ENCODE results near the gene TRPM5. TPM values are rescaled to one million over a fixed set of nuclear protein-coding genes. Genes with fewer than 3 reads are reported as not detected.

The TRPM5 gene
- total and polyA plus RNA-seq, 2 experiments from 2014 or later, result not detected

DNA sequence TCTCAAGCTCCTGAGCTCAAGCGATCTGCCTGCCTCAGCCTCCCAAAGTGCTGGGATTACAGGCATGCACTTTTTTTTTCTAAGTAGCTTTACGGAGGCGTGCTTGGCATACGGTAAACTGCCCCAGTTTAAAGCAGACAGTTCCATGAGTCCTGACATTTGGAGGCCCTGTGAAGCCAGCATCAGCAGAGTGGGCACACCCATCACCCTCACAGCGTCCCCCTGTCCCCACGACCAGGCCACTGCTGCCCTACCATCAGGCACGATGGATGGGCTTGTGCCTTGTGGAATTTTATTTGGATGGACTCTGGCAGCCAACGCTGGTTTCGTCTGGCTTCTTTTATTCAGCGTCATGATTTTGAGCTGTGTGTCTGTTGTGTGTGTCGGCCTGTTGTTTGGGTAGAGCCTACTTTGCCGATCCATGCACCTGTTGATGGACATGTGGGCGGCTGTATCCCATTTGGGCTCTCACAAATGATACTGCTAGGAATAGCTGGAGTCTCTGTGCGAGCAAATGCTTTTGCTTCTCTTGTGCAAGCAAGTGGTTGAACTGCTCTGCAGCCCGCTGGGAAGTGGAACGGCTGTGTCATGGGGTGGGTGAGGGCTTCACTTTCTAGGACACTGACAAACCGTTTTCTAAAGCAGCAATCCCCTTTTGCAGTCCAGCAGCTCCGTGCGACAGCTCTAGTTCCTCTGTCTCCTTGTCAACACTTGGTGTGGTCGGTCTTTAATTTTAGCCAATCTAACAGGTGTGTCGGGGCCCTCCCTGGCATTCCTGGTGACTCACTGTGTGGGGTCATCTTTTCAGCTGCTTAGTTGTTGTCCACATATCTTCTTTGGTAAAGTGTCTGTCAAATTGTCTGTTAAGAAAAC is 24.3 kb upstream of the TRPM5 start:
- H3K9me2 ChIP-seq (ENCODE audit: insufficient read depth), result no peaks in the 10 kb centered on the region
- DNase-seq (ENCODE audit: low spot score) (no peak), ATAC-seq (no peak)
- H2AFZ ChIP-seq, result no peak overlapping the region
- Mint-ChIP-seq H3K27me3 (ENCODE audit: insufficient read depth, low read depth, poor library complexity) (peaks cover 29% of the 10 kb centered on the region), H3K4me1 (no peaks in the 10 kb centered on the region), H3K27ac (no peak overlapping the region), H3K36me3 (ENCODE audit: low read depth) (no peaks in the 10 kb centered on the region), H3K9me3 (peaks cover 2% of the 10 kb centered on the region; the same call in 1 of the 3 replicates), H3K4me3 (no peak overlapping the region)
- H3K4me3 ChIP-seq, result no peak overlapping the region
- H3F3A ChIP-seq (replicated peaks; ENCODE audit: low read depth), result no peaks in the 10 kb centered on the region
- TF ChIP-seq EZH2 (IDR thresholded peaks at IDR 0.05; ENCODE audit: low read depth, unreplicated experiment), result no peak
- no peak for TF ChIP-seq STAT1 (IDR thresholded peaks at IDR 0.05; ENCODE audit: unreplicated experiment)
- TF ChIP-seq, protein P1, sequence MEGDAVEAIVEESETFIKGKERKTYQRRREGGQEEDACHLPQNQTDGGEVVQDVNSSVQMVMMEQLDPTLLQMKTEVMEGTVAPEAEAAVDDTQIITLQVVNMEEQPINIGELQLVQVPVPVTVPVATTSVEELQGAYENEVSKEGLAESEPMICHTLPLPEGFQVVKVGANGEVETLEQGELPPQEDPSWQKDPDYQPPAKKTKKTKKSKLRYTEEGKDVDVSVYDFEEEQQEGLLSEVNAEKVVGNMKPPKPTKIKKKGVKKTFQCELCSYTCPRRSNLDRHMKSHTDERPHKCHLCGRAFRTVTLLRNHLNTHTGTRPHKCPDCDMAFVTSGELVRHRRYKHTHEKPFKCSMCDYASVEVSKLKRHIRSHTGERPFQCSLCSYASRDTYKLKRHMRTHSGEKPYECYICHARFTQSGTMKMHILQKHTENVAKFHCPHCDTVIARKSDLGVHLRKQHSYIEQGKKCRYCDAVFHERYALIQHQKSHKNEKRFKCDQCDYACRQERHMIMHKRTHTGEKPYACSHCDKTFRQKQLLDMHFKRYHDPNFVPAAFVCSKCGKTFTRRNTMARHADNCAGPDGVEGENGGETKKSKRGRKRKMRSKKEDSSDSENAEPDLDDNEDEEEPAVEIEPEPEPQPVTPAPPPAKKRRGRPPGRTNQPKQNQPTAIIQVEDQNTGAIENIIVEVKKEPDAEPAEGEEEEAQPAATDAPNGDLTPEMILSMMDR (conservative IDR thresholded peaks at IDR 0.05; ENCODE audit: low read depth in 2 of 2), result no peak
- TF ChIP-seq, protein P2, sequence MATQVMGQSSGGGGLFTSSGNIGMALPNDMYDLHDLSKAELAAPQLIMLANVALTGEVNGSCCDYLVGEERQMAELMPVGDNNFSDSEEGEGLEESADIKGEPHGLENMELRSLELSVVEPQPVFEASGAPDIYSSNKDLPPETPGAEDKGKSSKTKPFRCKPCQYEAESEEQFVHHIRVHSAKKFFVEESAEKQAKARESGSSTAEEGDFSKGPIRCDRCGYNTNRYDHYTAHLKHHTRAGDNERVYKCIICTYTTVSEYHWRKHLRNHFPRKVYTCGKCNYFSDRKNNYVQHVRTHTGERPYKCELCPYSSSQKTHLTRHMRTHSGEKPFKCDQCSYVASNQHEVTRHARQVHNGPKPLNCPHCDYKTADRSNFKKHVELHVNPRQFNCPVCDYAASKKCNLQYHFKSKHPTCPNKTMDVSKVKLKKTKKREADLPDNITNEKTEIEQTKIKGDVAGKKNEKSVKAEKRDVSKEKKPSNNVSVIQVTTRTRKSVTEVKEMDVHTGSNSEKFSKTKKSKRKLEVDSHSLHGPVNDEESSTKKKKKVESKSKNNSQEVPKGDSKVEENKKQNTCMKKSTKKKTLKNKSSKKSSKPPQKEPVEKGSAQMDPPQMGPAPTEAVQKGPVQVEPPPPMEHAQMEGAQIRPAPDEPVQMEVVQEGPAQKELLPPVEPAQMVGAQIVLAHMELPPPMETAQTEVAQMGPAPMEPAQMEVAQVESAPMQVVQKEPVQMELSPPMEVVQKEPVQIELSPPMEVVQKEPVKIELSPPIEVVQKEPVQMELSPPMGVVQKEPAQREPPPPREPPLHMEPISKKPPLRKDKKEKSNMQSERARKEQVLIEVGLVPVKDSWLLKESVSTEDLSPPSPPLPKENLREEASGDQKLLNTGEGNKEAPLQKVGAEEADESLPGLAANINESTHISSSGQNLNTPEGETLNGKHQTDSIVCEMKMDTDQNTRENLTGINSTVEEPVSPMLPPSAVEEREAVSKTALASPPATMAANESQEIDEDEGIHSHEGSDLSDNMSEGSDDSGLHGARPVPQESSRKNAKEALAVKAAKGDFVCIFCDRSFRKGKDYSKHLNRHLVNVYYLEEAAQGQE (IDR thresholded peaks at IDR 0.05; ENCODE audit: unreplicated experiment), result no peak
- TF ChIP-seq, protein P3, sequence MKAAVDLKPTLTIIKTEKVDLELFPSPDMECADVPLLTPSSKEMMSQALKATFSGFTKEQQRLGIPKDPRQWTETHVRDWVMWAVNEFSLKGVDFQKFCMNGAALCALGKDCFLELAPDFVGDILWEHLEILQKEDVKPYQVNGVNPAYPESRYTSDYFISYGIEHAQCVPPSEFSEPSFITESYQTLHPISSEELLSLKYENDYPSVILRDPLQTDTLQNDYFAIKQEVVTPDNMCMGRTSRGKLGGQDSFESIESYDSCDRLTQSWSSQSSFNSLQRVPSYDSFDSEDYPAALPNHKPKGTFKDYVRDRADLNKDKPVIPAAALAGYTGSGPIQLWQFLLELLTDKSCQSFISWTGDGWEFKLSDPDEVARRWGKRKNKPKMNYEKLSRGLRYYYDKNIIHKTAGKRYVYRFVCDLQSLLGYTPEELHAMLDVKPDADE (IDR thresholded peaks at IDR 0.05), result no peak
- no peak for TF ChIP-seq POLR2AphosphoS5 (IDR thresholded peaks at IDR 0.05; ENCODE audit: low read depth)
- no peak for TF ChIP-seq ZNF114 (CRISPR knock-in tag; IDR thresholded peaks at IDR 0.05)
- TF ChIP-seq NANOG (IDR thresholded peaks at IDR 0.05; ENCODE audit: borderline replicate concordance), result no peak
- TF ChIP-seq EZH2phosphoT487 (IDR thresholded peaks at IDR 0.05; ENCODE audit: unreplicated experiment), result no peak
- TF ChIP-seq ZNF331 (CRISPR knock-in tag; IDR thresholded peaks at IDR 0.05; ENCODE audit: low read depth), result no peak
- no peak for TF ChIP-seq CREB1 (CRISPR knock-in tag; IDR thresholded peaks at IDR 0.05; ENCODE audit: low read depth)
- TF ChIP-seq, protein P4, sequence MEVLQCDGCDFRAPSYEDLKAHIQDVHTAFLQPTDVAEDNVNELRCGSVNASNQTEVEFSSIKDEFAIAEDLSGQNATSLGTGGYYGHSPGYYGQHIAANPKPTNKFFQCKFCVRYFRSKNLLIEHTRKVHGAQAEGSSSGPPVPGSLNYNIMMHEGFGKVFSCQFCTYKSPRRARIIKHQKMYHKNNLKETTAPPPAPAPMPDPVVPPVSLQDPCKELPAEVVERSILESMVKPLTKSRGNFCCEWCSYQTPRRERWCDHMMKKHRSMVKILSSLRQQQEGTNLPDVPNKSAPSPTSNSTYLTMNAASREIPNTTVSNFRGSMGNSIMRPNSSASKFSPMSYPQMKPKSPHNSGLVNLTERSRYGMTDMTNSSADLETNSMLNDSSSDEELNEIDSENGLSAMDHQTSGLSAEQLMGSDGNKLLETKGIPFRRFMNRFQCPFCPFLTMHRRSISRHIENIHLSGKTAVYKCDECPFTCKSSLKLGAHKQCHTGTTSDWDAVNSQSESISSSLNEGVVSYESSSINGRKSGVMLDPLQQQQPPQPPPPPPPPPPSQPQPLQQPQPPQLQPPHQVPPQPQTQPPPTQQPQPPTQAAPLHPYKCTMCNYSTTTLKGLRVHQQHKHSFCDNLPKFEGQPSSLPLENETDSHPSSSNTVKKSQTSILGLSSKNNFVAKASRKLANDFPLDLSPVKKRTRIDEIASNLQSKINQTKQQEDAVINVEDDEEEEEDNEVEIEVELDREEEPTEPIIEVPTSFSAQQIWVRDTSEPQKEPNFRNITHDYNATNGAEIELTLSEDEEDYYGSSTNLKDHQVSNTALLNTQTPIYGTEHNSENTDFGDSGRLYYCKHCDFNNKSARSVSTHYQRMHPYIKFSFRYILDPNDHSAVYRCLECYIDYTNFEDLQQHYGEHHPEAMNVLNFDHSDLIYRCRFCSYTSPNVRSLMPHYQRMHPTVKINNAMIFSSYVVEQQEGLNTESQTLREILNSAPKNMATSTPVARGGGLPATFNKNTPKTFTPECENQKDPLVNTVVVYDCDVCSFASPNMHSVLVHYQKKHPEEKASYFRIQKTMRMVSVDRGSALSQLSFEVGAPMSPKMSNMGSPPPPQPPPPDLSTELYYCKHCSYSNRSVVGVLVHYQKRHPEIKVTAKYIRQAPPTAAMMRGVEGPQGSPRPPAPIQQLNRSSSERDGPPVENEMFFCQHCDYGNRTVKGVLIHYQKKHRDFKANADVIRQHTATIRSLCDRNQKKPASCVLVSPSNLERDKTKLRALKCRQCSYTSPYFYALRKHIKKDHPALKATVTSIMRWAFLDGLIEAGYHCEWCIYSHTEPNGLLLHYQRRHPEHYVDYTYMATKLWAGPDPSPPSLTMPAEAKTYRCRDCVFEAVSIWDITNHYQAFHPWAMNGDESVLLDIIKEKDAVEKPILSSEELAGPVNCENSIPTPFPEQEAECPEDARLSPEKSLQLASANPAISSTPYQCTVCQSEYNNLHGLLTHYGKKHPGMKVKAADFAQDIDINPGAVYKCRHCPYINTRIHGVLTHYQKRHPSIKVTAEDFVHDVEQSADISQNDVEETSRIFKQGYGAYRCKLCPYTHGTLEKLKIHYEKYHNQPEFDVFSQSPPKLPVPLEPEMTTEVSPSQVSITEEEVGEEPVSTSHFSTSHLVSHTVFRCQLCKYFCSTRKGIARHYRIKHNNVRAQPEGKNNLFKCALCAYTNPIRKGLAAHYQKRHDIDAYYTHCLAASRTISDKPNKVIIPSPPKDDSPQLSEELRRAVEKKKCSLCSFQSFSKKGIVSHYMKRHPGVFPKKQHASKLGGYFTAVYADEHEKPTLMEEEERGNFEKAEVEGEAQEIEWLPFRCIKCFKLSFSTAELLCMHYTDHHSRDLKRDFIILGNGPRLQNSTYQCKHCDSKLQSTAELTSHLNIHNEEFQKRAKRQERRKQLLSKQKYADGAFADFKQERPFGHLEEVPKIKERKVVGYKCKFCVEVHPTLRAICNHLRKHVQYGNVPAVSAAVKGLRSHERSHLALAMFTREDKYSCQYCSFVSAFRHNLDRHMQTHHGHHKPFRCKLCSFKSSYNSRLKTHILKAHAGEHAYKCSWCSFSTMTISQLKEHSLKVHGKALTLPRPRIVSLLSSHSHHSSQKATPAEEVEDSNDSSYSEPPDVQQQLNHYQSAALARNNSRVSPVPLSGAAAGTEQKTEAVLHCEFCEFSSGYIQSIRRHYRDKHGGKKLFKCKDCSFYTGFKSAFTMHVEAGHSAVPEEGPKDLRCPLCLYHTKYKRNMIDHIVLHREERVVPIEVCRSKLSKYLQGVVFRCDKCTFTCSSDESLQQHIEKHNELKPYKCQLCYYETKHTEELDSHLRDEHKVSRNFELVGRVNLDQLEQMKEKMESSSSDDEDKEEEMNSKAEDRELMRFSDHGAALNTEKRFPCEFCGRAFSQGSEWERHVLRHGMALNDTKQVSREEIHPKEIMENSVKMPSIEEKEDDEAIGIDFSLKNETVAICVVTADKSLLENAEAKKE (CRISPR knock-in tag; IDR thresholded peaks at IDR 0.05), result no peak
- no peak for TF ChIP-seq JUNB (IDR thresholded peaks at IDR 0.05; ENCODE audit: unreplicated experiment)
- H3K4me2 ChIP-seq, result no peak overlapping the region
- no peaks in the 10 kb centered on the region for H3K36me3 ChIP-seq (ENCODE audit: insufficient read depth)
- peaks cover 18% of the 10 kb centered on the region for H3K27me3 ChIP-seq (ENCODE audit: insufficient read depth)
- no peak overlapping the region for H3K27ac ChIP-seq (ENCODE audit: low read depth)
- no peaks in the 10 kb centered on the region for H4K20me1 ChIP-seq (replicated peaks; ENCODE audit: insufficient read depth)
- H3K79me2 ChIP-seq (replicated peaks; ENCODE audit: insufficient read depth), result no peaks in the 10 kb centered on the region
- H3K4me1 ChIP-seq (ENCODE audit: insufficient read depth), result no peaks in the 10 kb centered on the region

Data from GM23338 (cell line).